ENCODE measurements around the gene THSD1.

THSD1 gene

GRCh38 chr13:52451135-52451804 lies 45.3 kb upstream of the THSD1 start:
- no peak overlapping the region for H3K4me3 ChIP-seq (ENCODE audit: low read depth, low read length)
- no peak for DNase-seq (ENCODE audit: low read depth)
- in situ Hi-C loops (cut with HindIII; ENCODE audit: low sequenced_read_pairs), result no loop called here
- no peak for TF ChIP-seq CTCF (IDR thresholded peaks at IDR 0.05; ENCODE audit: low read depth, low read length, missing control alignments)

GRCh38 chr13:52450793-52451116 lies 44.8 kb upstream of the THSD1 start:
- no peak for TF ChIP-seq CTCF (IDR thresholded peaks at IDR 0.05; ENCODE audit: low read depth, low read length, missing control alignments)
- no peak for DNase-seq (ENCODE audit: low read depth)
- in situ Hi-C loops (cut with HindIII; ENCODE audit: low sequenced_read_pairs), result no loop called here
- H3K4me3 ChIP-seq (ENCODE audit: low read depth, low read length), result peak overlapping the region; percentile 21

GRCh38 chr13:52450012-52450792 lies 44.2 kb upstream of the THSD1 start, which contains the start of gene VPS36:
VPS36 (minus strand) TSS chr13:52450634; CDS start chr13:52450594, 40 bp downstream.
- peak; percentile 94 for TF ChIP-seq CTCF (IDR thresholded peaks at IDR 0.05; ENCODE audit: low read depth, low read length, missing control alignments)
- peak within 1 kb of the TSS; percentile 69 for H3K4me3 ChIP-seq (ENCODE audit: low read depth, low read length)
- in situ Hi-C loops (cut with HindIII; ENCODE audit: low sequenced_read_pairs), result no loop called here
- peak; percentile 85 for DNase-seq (ENCODE audit: low read depth)

GRCh38 chr13:52449331-52450011 lies 43.5 kb upstream of the THSD1 start:
- TF ChIP-seq CTCF (IDR thresholded peaks at IDR 0.05; ENCODE audit: low read depth, low read length, missing control alignments), result no peak
- no peak for DNase-seq (ENCODE audit: low read depth)
- in situ Hi-C loops (cut with HindIII; ENCODE audit: low sequenced_read_pairs), result no loop called here
- H3K4me3 ChIP-seq (ENCODE audit: low read depth, low read length), result peak overlapping the region; percentile 69

- DNase-seq (ENCODE audit: low read depth), result no peak
- no peak for TF ChIP-seq CTCF (IDR thresholded peaks at IDR 0.05; ENCODE audit: low read depth, low read length, missing control alignments)
- in situ Hi-C loops (cut with HindIII; ENCODE audit: low sequenced_read_pairs), result no loop called here
- no peak overlapping the region for H3K4me3 ChIP-seq (ENCODE audit: low read depth, low read length)
Observed at GRCh38 chr13:52447815-52448552, 42.0 kb upstream of the THSD1 start.

GRCh38 chr13:52447354-52447753 lies 41.4 kb upstream of the THSD1 start:
- no peak for DNase-seq (ENCODE audit: low read depth)
- in situ Hi-C loops (cut with HindIII; ENCODE audit: low sequenced_read_pairs), result no loop called here
- H3K4me3 ChIP-seq (ENCODE audit: low read depth, low read length), result no peak overlapping the region
- no peak for TF ChIP-seq CTCF (IDR thresholded peaks at IDR 0.05; ENCODE audit: low read depth, low read length, missing control alignments)

Data from astrocyte of the cerebellum (primary cell).